K562 (cell line): ENCODE data around the gene ZKSCAN4. TPM values are rescaled to one million over a fixed set of nuclear protein-coding genes. Genes with fewer than 3 reads are reported as not detected.
A peak's percentile ranks its signal among the peaks of the same experiment; 100 is the strongest.

ENCODE experiments used
- ARID1B ChIP-seq: fragments of 450-650 bp; IDR thresholded peaks from 2 replicates; pipeline ENCODE4 v1.6.1; 2016; ENCODE audit warnings: antibody characterized with exemption, mild to moderate bottlenecking, inconsistent platforms
- EHMT2 ChIP-seq: fragments of 450-650 bp; IDR thresholded peaks from 2 replicates; pipeline ENCODE4 v1.6.1; 2018; ENCODE audit warnings: antibody characterized with exemption
- HLTF ChIP-seq: fragments of 450-650 bp; IDR thresholded peaks from 2 replicates; pipeline ENCODE4 v1.6.1; 2016
- L3MBTL2 ChIP-seq: fragments of 450-650 bp; IDR thresholded peaks from 2 replicates; pipeline ENCODE4 v1.6.1; 2016; ENCODE audit warnings: mild to moderate bottlenecking, moderate library complexity
- MEF2D ChIP-seq: conservative IDR thresholded peaks from 2 replicates; pipeline ENCODE4 v1.6.1; 2016; ENCODE audit warnings: low read depth, missing genetic modification characterization, missing compliant biosample characterization
- REST ChIP-seq, 2 experiments: fragments of 450-650 bp; formaldehyde crosslinking in 1 of 2; IDR thresholded peaks; 2 replicates each; pipeline versions ENCODE4 v1.4.0 to v1.6.1; 2014 to 2020; ENCODE audit warnings: mild to moderate bottlenecking in 2 of 2, borderline replicate concordance in 1 of 2, low read depth in 1 of 2
- SUPT5H ChIP-seq: fragments of 450-650 bp; IDR thresholded peaks from 2 replicates; pipeline ENCODE4 v1.6.1; 2016
- YY1 ChIP-seq, 3 experiments: IDR thresholded peaks; 2 replicates each; pipeline ENCODE4 v1.6.1; 2011; ENCODE audit warnings: low read length in 2 of 3, mild to moderate bottlenecking in 2 of 3, moderate library complexity in 2 of 3, borderline replicate concordance in 1 of 3, control low read depth in 1 of 3, low read depth in 1 of 3; ENCODE audit not compliant: insufficient read depth in 3 of 3, insufficient replicate concordance in 2 of 3, control insufficient read depth in 1 of 3, insufficient read length in 1 of 3; ENCODE audit errors: extremely low read depth in 1 of 3
- polyA plus RNA-seq, 8 experiments: library from polyadenylated mRNA; depleted of rRNA in 4 of 8; stranded (reverse) in 5 of 8; unstranded in 3 of 8; fragments of >200 nt; fragmentation: Nextera tagmentation in 2 of 8; fragmentation: Illumina TruSeq in 1 of 8; extraction: Ambion mirVana in 2 of 8; extraction: Trizol in 1 of 8; gene quantifications; 2 replicates each; pipeline versions ENCODE4 v1.2.1 to v1.2.3, GENCODE V29; 2011 to 2014; ENCODE audit warnings: inconsistent platforms in 1 of 8, missing spikeins in 1 of 8
- total RNA-seq, 7 experiments: library from RNA; depleted of rRNA in 6 of 7; stranded (reverse); fragments of >200 nt in 6 of 7; fragmentation: Illumina TruSeq in 2 of 7; extraction: Trizol in 2 of 7; gene quantifications; 2 replicates each; pipeline versions ENCODE4 v1.2.1 to v1.2.3, GENCODE V29; 2011 to 2021; ENCODE audit warnings: low replicate concordance in 1 of 7

Gene ZKSCAN4
- total and polyA plus RNA-seq, 9 of the 15 experiments (the other 6 are each of a cell fraction or from before 2014, with no cell fraction given) = 1.2 to 5.3 (median 4.7) TPM

GRCh38 chr6:28225056-28225834 lies 26.8 kb downstream of the ZKSCAN4 start, which contains the start of gene ZSCAN9 (continued):
- peak; percentile 32; the same call in 1 of the 2 replicates for TF ChIP-seq REST (IDR thresholded peaks at IDR 0.05; ENCODE audit: borderline replicate concordance)
- no peak for TF ChIP-seq REST (CRISPR knock-in tag; IDR thresholded peaks at IDR 0.05; ENCODE audit: low read depth)
- TF ChIP-seq EHMT2 = no peak; the same call in 1 of the 2 replicates
- TF ChIP-seq HLTF = peak; percentile 66; the same call in 1 of the 2 replicates
- peak; percentile 77 for TF ChIP-seq MEF2D (tag)
- TF ChIP-seq L3MBTL2 = peak; percentile 73
- TF ChIP-seq YY1 (IDR thresholded peaks at IDR 0.05; ENCODE audit: borderline replicate concordance in 1 of 3, control insufficient read depth in 1 of 3, extremely low read depth in 1 of 3, insufficient read depth in 3 of 3, insufficient read length in 1 of 3, insufficient replicate concordance in 2 of 3, low read depth in 1 of 3, low read length in 2 of 3) = peak; percentile 69 to 97 (median 94)
- TF ChIP-seq ARID1B = peak; percentile 34; the same call in 1 of the 2 replicates
- TF ChIP-seq SUPT5H = peak; percentile 88
